Gastroesophageal sphincter (tissue), 3 donors: Measurements from ENCODE around the gene CPN1.

Experiments used
- CTCF ChIP-seq, 4 experiments: fragments of 200-600 bp in 2 of 4; fragments of 450-650 bp in 2 of 4; sonication (generic) in 1 of 4; IDR thresholded peaks; one replicate each; pipeline ENCODE4 v1.5.1; 2017 to 2019; ENCODE audit warnings: antibody characterized with exemption in 4 of 4, mild to moderate bottlenecking in 2 of 4, moderate library complexity in 2 of 4
- EP300 ChIP-seq: sonication (generic); formaldehyde crosslinking; IDR thresholded peaks from one replicate; pipeline ENCODE4 v1.6.1; 2017; ENCODE audit warnings: antibody characterized with exemption, mild to moderate bottlenecking
- POLR2A ChIP-seq, 2 donors: fragments of 450-650 bp; IDR thresholded peaks; one replicate each; pipeline ENCODE4 v1.6.1; 2017; ENCODE audit warnings: antibody characterized with exemption in 2 of 2, mild to moderate bottlenecking in 2 of 2, moderate library complexity in 1 of 2
- POLR2AphosphoS5 ChIP-seq: sonication (generic); formaldehyde crosslinking; IDR thresholded peaks from one replicate; pipeline ENCODE4 v1.6.1; 2017; ENCODE audit warnings: antibody characterized with exemption

GRCh38 chr10:100013621-100014020 lies 68.0 kb downstream of the CPN1 start:
- TF ChIP-seq CTCF (IDR thresholded peaks at IDR 0.05) = no peak
- TF ChIP-seq POLR2A (IDR thresholded peaks at IDR 0.05) = no peak
- no peak for TF ChIP-seq POLR2AphosphoS5
- TF ChIP-seq EP300 = no peak
